K562 (cell line): Measurements from ENCODE around the gene AQP5.

Source experiments
- CBFA2T2 ChIP-seq: fragments of 450-650 bp; conservative IDR thresholded peaks from 2 replicates; pipeline ENCODE4 v1.6.1; 2017; ENCODE audit warnings: mild to moderate bottlenecking
- HDGF ChIP-seq: fragments of 450-650 bp; IDR thresholded peaks from 2 replicates; pipeline ENCODE4 v1.6.1; 2016
- MAFK ChIP-seq: IDR thresholded peaks from 2 replicates; pipeline ENCODE4 v1.6.1; 2011; ENCODE audit warnings: low read length, improper control_type of control experiment
- POLR2A ChIP-seq: fragments of 450-650 bp; conservative IDR thresholded peaks from 2 replicates; pipeline ENCODE4 v1.6.1; 2016
- TARDBP ChIP-seq: fragments of 450-650 bp; IDR thresholded peaks from 2 replicates; pipeline ENCODE4 v1.6.1; 2016

GRCh38 chr12:49939307-49939706 lies 22.4 kb upstream of the AQP5 start:
- TF ChIP-seq MAFK (no peak), POLR2A (no peak), TARDBP (no peak), CBFA2T2 (no peak), HDGF (no peak)
